SU-DHL-6 (cell line): Measurements from ENCODE around the gene SRGAP1.

Experiments
- H2AFZ ChIP-seq: fragments of 200-600 bp; sonication (generic); 2 replicates; pipeline ENCODE4 v1.6.1; 2014; ENCODE audit warnings: low read depth, mild to moderate bottlenecking, moderate library complexity, mixed read lengths, antibody characterized with exemption, low read length; ENCODE audit not compliant: severe bottlenecking
- H3F3A ChIP-seq: fragments of 200-600 bp; shearing (Covaris generic); 2 replicates; pipeline ENCODE4 v1.6.0; 2016; ENCODE audit warnings: antibody characterized with exemption, mild to moderate bottlenecking; ENCODE audit not compliant: insufficient read depth
- H3K27ac ChIP-seq: fragments of 200-600 bp; sonication (generic); 2 replicates; pipeline ENCODE4 v1.5.1; 2016; ENCODE audit warnings: low read depth, mild to moderate bottlenecking, low read length, moderate library complexity, mixed read lengths
- H3K27me3 ChIP-seq: fragments of 200-600 bp; sonication (generic), shearing (Covaris generic); 2 replicates; pipeline ENCODE4 v1.6.0; 2014; ENCODE audit warnings: mild to moderate bottlenecking, low read length
- H3K36me3 ChIP-seq: fragments of 200-600 bp; sonication (generic); 2 replicates; pipeline ENCODE4 v1.6.1; 2014; ENCODE audit warnings: mild to moderate bottlenecking, low read length, mixed read lengths
- H3K4me2 ChIP-seq: fragments of 300-600, 200-600 bp; shearing (Covaris generic), sonication (generic); 2 replicates; pipeline ENCODE4 v1.6.0; 2014; ENCODE audit warnings: low read length, low read depth, mild to moderate bottlenecking; ENCODE audit not compliant: poor library complexity, severe bottlenecking
- H3K4me3 ChIP-seq: fragments of 200-600 bp; sonication (generic); 2 replicates; pipeline ENCODE4 v1.5.1; 2014; ENCODE audit warnings: antibody characterized with exemption, low read length, mild to moderate bottlenecking, mixed read lengths; ENCODE audit not compliant: insufficient read depth, poor library complexity, severe bottlenecking
- H3K79me2 ChIP-seq: fragments of 200-600 bp; sonication (generic); 2 replicates; pipeline ENCODE4 v1.6.1; 2014; ENCODE audit warnings: mild to moderate bottlenecking, low read length, moderate library complexity; ENCODE audit not compliant: insufficient read depth
- H3K9ac ChIP-seq: fragments of 200-600 bp; sonication (generic); 2 replicates; pipeline ENCODE4 v1.7.0; 2014; ENCODE audit warnings: mild to moderate bottlenecking, low read length
- H3K9me2 ChIP-seq: fragments of 200-600 bp; sonication (generic); replicated peaks from 2 replicates; pipeline ENCODE4 v1.6.1; 2014; ENCODE audit warnings: low read length; ENCODE audit not compliant: insufficient read depth
- H3K9me3 ChIP-seq: fragments of 200-600 bp; sonication (generic); 2 replicates; pipeline ENCODE4 v1.6.1; 2014; ENCODE audit warnings: low read length, mixed read lengths; ENCODE audit not compliant: insufficient read depth
- H4K20me1 ChIP-seq: fragments of 200-600 bp; sonication (generic); 2 replicates; pipeline ENCODE4 v1.6.1; 2014; ENCODE audit warnings: low read depth, mild to moderate bottlenecking, antibody characterized with exemption, low read length, moderate library complexity, mixed read lengths
- EZH2phosphoT487 ChIP-seq: fragments of 200-600 bp; sonication (generic), shearing (Covaris generic); conservative IDR thresholded peaks from 2 replicates; pipeline ENCODE4 v1.6.1; 2018; ENCODE audit warnings: mild to moderate bottlenecking, antibody characterized with exemption, low read length, moderate library complexity, mixed read lengths
- TF ChIP-seq, protein P1 (sequence below): fragments of 200-600 bp; sonication (generic); IDR thresholded peaks from one replicate; pipeline ENCODE4 v1.5.1; 2017; ENCODE audit warnings: antibody characterized with exemption, mild to moderate bottlenecking, low read length, moderate library complexity; ENCODE audit not compliant: insufficient read depth, poor library complexity, severe bottlenecking

SRGAP1 gene

DNA sequence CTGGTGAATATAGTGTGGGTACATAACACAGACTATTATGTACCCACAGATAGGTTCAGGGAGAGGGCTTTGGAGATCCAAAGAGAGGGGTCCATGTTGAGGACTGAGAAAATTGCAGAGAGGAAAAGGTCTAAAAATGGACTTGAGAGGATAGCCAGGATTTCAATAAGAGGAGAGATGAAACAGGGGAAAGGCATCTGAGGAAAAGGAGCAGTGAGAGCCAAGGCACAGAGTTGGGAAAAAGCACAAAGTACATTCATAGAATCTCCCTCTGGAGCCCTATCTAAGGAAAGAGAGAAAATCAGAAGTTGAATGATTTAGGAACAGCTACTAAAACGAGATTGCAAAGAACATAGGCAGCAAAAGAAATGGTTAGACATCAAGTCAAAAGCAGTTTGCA is 182.8 kb downstream of the SRGAP1 start:
- Histone ChIP-seq H3K4me2 (no peak overlapping the region), H3K9me3 (peaks cover 5% of the 10 kb centered on the region; the same call in 1 of the 2 replicates), H3K9me2 (no peaks in the 10 kb centered on the region), H3K9ac (no peak overlapping the region), H3K27me3 (no peaks in the 10 kb centered on the region), H3K4me3 (no peak overlapping the region), H3K36me3 (no peaks in the 10 kb centered on the region), H3K79me2 (no peaks in the 10 kb centered on the region), H3K27ac (no peak overlapping the region), H4K20me1 (no peaks in the 10 kb centered on the region), H3F3A (no peaks in the 10 kb centered on the region), H2AFZ (no peak overlapping the region)
- TF ChIP-seq EZH2phosphoT487, result no peak
- TF ChIP-seq, protein P1, sequence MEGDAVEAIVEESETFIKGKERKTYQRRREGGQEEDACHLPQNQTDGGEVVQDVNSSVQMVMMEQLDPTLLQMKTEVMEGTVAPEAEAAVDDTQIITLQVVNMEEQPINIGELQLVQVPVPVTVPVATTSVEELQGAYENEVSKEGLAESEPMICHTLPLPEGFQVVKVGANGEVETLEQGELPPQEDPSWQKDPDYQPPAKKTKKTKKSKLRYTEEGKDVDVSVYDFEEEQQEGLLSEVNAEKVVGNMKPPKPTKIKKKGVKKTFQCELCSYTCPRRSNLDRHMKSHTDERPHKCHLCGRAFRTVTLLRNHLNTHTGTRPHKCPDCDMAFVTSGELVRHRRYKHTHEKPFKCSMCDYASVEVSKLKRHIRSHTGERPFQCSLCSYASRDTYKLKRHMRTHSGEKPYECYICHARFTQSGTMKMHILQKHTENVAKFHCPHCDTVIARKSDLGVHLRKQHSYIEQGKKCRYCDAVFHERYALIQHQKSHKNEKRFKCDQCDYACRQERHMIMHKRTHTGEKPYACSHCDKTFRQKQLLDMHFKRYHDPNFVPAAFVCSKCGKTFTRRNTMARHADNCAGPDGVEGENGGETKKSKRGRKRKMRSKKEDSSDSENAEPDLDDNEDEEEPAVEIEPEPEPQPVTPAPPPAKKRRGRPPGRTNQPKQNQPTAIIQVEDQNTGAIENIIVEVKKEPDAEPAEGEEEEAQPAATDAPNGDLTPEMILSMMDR, result no peak

DNA sequence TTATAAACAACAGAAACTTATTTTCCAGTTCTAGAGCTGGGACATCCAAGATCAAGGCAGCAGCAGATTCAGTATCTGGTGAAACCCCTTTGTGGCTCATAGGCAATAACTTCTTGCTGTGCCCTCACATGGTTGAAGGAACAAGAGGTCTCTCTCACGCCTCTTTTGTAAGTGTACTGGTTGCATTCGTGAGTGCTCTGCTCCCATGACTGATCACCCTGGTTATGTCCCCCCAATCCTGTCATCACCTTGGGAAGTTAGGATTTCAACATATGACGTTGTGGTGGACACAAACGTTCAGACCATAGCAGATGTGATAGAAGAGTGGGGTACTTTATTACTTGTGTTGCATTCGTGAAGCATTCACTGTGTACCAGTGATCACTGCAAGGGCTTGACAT is 184.0 kb downstream of the SRGAP1 start:
- H3K9me3 ChIP-seq, result peaks cover 7% of the 10 kb centered on the region; the same call in 1 of the 2 replicates
- H3F3A ChIP-seq, result no peaks in the 10 kb centered on the region
- H3K27ac ChIP-seq, result no peak overlapping the region
- H3K4me3 ChIP-seq, result no peak overlapping the region
- H2AFZ ChIP-seq, result no peak overlapping the region
- no peak overlapping the region for H3K9ac ChIP-seq
- no peaks in the 10 kb centered on the region for H4K20me1 ChIP-seq
- no peaks in the 10 kb centered on the region for H3K36me3 ChIP-seq
- no peaks in the 10 kb centered on the region for H3K79me2 ChIP-seq
- TF ChIP-seq, protein P1, result no peak
- no peak for TF ChIP-seq EZH2phosphoT487
- no peaks in the 10 kb centered on the region for H3K27me3 ChIP-seq
- H3K4me2 ChIP-seq, result no peak overlapping the region
- no peaks in the 10 kb centered on the region for H3K9me2 ChIP-seq

DNA sequence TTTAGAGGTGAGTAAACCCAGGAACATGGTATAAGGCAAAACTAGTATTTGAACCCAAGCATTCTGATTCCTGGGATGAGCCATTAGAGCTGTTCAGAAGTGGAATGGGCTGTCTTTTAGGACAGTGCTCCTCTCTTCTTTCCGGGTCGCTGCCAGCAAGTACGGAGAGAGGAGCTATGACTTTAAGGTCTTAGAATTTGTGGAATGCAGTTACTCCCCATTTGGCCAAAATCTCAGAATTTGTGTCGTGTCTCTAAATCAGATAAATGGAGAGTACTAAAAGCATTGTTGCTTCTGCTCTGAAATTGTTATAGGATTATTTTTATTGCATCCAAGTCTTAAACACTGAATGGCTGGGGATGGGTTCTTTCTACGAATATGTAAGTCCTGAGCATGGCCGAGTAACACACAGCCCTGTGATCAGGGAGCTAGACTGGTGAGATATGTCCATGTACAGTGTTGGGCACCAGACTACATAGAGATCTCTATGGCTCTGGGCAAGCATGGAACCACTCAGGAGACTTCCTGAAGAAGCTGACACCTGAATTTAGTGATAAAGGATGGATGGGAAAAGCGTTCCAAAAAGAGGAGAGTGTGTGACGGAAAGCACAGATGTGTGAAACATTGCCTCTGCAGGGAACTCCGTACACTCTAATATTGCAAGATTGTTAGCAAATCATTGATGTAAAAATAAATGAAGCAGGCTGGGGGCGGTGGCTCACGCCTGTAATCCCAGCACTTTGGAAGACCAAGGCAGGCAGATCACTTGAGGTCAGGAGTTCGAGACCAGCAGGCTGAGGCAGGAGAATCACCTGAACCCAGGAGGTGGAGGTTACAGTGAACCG is 184.7 kb downstream of the SRGAP1 start:
- Histone ChIP-seq H3K4me3 (no peak overlapping the region), H3K27ac (no peak overlapping the region), H2AFZ (no peak overlapping the region), H3K9me2 (no peaks in the 10 kb centered on the region), H3K36me3 (no peaks in the 10 kb centered on the region), H3K9me3 (peaks cover 7% of the 10 kb centered on the region; the same call in 1 of the 2 replicates), H3K79me2 (no peaks in the 10 kb centered on the region), H4K20me1 (no peaks in the 10 kb centered on the region), H3K9ac (no peak overlapping the region), H3F3A (no peaks in the 10 kb centered on the region), H3K4me2 (no peak overlapping the region), H3K27me3 (no peaks in the 10 kb centered on the region)
- TF ChIP-seq, protein P1, result no peak
- TF ChIP-seq EZH2phosphoT487, result no peak
